HepG2 (cell line): ENCODE data around the gene PMVK. TPM values are rescaled to one million over a fixed set of nuclear protein-coding genes. Genes with fewer than 3 reads are reported as not detected.

Experiments
- FOXK1 ChIP-seq: sonication (generic); formaldehyde crosslinking; IDR thresholded peaks from 2 replicates; pipeline ENCODE4 v1.4.0; 2020; ENCODE audit warnings: low read depth, missing genetic modification reagents, borderline replicate concordance
- NCOA2 ChIP-seq: sonication (generic); formaldehyde crosslinking; IDR thresholded peaks from 2 replicates; pipeline ENCODE4 v1.8.0; 2022; ENCODE audit warnings: inconsistent platforms
- NFAT5 ChIP-seq: sonication (generic); formaldehyde crosslinking; IDR thresholded peaks from 2 replicates; pipeline ENCODE4 v1.4.0; 2020; ENCODE audit warnings: missing genetic modification reagents
- PAXIP1 ChIP-seq: sonication (generic); formaldehyde crosslinking; conservative IDR thresholded peaks from 2 replicates; pipeline ENCODE4 v1.4.0; 2020; ENCODE audit warnings: mild to moderate bottlenecking, missing genetic modification reagents, moderate library complexity
- RCOR2 ChIP-seq: IDR thresholded peaks from 2 replicates; pipeline ENCODE4 v1.6.1; 2016; ENCODE audit warnings: missing biosample characterization, missing genetic modification reagents
- SMARCE1 ChIP-seq: fragments of 450-650 bp; IDR thresholded peaks from 2 replicates; pipeline ENCODE4 v1.6.1; 2017; ENCODE audit warnings: borderline replicate concordance
- TBX2 ChIP-seq: sonication (generic); formaldehyde crosslinking; IDR thresholded peaks from 2 replicates; pipeline ENCODE4 v1.5.0; 2020; ENCODE audit warnings: missing genetic modification reagents, mild to moderate bottlenecking, borderline replicate concordance
- ZBED4 ChIP-seq: sonication (generic); formaldehyde crosslinking; IDR thresholded peaks from 2 replicates; pipeline ENCODE4 v1.4.0; 2020; ENCODE audit warnings: missing genetic modification reagents, borderline replicate concordance
- ZBTB20 ChIP-seq: sonication (generic); formaldehyde crosslinking; IDR thresholded peaks from 2 replicates; pipeline ENCODE4 v1.8.1; 2023; ENCODE audit warnings: missing genetic modification reagents, low read depth, mild to moderate bottlenecking, borderline replicate concordance
- ZNF343 ChIP-seq: sonication (generic); formaldehyde crosslinking; IDR thresholded peaks from 2 replicates; pipeline ENCODE4 v1.4.0; 2020; ENCODE audit warnings: mild to moderate bottlenecking, missing genetic modification reagents
- ZNF704 ChIP-seq: sonication (generic); formaldehyde crosslinking; IDR thresholded peaks from 2 replicates; pipeline ENCODE4 v1.8.1; 2023; ENCODE audit warnings: mild to moderate bottlenecking, inconsistent platforms, moderate library complexity, missing genetic modification reagents, borderline replicate concordance
- ZNF709 ChIP-seq: sonication (generic); formaldehyde crosslinking; IDR thresholded peaks from 2 replicates; pipeline ENCODE4 v1.5.0; 2020; ENCODE audit warnings: mild to moderate bottlenecking, missing genetic modification reagents
- polyA plus RNA-seq, 8 experiments: library from polyadenylated mRNA; depleted of rRNA in 3 of 8; stranded (reverse) in 7 of 8; unstranded in 1 of 8; fragments of >200 nt; fragmentation: Illumina TruSeq in 4 of 8; extraction: Trizol in 4 of 8; gene quantifications; 2 replicates each; pipeline versions ENCODE4 v1.2.1 to v1.2.3, GENCODE V29; 2011 to 2016; ENCODE audit warnings: low read depth in 4 of 8, missing spikeins in 1 of 8, mixed read lengths in 1 of 8; ENCODE audit not compliant: insufficient read depth in 1 of 8
- total RNA-seq, 5 experiments: library from RNA; depleted of rRNA; stranded (reverse); fragments of >200 nt; fragmentation: Illumina TruSeq; extraction: Trizol; gene quantifications; 2 replicates each; pipeline ENCODE4 v1.2.3, GENCODE V29; 2016; ENCODE audit warnings: low read depth in 1 of 5
- TF ChIP-seq, protein P1 (sequence below): sonication (generic); formaldehyde crosslinking; IDR thresholded peaks from 2 replicates; pipeline ENCODE4 v1.4.0; 2020; ENCODE audit warnings: missing genetic modification reagents, borderline replicate concordance

PMVK gene
- total and polyA plus RNA-seq, 2 of the 13 experiments (the other 11 are each of a cell fraction or from before 2014, with no cell fraction given), result 3.9 to 12.6 TPM

- TF ChIP-seq, protein P1, sequence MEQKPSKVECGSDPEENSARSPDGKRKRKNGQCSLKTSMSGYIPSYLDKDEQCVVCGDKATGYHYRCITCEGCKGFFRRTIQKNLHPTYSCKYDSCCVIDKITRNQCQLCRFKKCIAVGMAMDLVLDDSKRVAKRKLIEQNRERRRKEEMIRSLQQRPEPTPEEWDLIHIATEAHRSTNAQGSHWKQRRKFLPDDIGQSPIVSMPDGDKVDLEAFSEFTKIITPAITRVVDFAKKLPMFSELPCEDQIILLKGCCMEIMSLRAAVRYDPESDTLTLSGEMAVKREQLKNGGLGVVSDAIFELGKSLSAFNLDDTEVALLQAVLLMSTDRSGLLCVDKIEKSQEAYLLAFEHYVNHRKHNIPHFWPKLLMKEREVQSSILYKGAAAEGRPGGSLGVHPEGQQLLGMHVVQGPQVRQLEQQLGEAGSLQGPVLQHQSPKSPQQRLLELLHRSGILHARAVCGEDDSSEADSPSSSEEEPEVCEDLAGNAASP (CRISPR knock-in tag), result no peak
- TF ChIP-seq ZNF709 (CRISPR knock-in tag), result no peak
- TF ChIP-seq TBX2 (CRISPR knock-in tag), result no peak
- TF ChIP-seq ZNF343 (CRISPR knock-in tag), result no peak
- 0 out of 2 replicates have a peak, but pooled peaks have one; percentile 19 for TF ChIP-seq FOXK1 (CRISPR knock-in tag)
- TF ChIP-seq ZBED4 (CRISPR knock-in tag), result no peak
- no peak for TF ChIP-seq NFAT5
- no peak for TF ChIP-seq NCOA2 (CRISPR knock-in tag)
- TF ChIP-seq SMARCE1, result no peak
- peak; percentile 53 for TF ChIP-seq PAXIP1
- peak; percentile 18; the same call in 1 of the 2 replicates for TF ChIP-seq RCOR2 (CRISPR knock-in tag)
- no peak for TF ChIP-seq ZNF704 (CRISPR knock-in tag)
- TF ChIP-seq ZBTB20, result no peak
Measured at GRCh38 chr1:154955039-154955717, 18.7 kb upstream of the PMVK start (continued).
